DND-41 (cell line): ENCODE measurements around the gene TOR1B.
A peak's percentile ranks its signal among the peaks of the same experiment; 100 is the strongest.

Experiments
- ATAC-seq: fragments of 200-7000 bp; cut with Tn5 transposase; 3 replicates; pipeline ENCODE4 v1.9.1; 2021; ENCODE audit warnings: low read depth; ENCODE audit not compliant: insufficient read depth
- DNase-seq: peaks from one replicate; pipeline ENCODE4 v3.0.0-alpha.2; 2020
- H2AFZ ChIP-seq: 2 replicates; pipeline ENCODE4 v1.6.0; 2012; ENCODE audit warnings: low read depth, low read length
- H3K27ac ChIP-seq: 2 replicates; pipeline ENCODE4 v1.5.1; 2012; ENCODE audit warnings: low read length, inconsistent platforms
- H3K27me3 ChIP-seq: fragments of 200-600 bp; sonication (generic); 2 replicates; pipeline ENCODE4 v1.6.0; 2012; ENCODE audit warnings: low read length, mild to moderate bottlenecking, inconsistent platforms; ENCODE audit not compliant: insufficient read depth, poor library complexity
- H3K36me3 ChIP-seq: 2 replicates; pipeline ENCODE4 v1.5.1; 2012; ENCODE audit warnings: low read length, inconsistent platforms; ENCODE audit not compliant: insufficient read depth
- H3K4me1 ChIP-seq: 2 replicates; pipeline ENCODE4 v1.5.1; 2012; ENCODE audit warnings: mild to moderate bottlenecking, low read length; ENCODE audit not compliant: insufficient read depth
- H3K4me2 ChIP-seq: 2 replicates; pipeline ENCODE4 v1.6.0; 2012; ENCODE audit warnings: mild to moderate bottlenecking, moderate library complexity, low read length, inconsistent platforms; ENCODE audit not compliant: insufficient read depth
- H3K4me3 ChIP-seq, 2 experiments: fragments of 200-600 bp in 1 of 2; shearing (Covaris generic) in 1 of 2; 2 replicates each; pipeline ENCODE4 v1.5.1; 2012 to 2016; ENCODE audit warnings: inconsistent platforms in 2 of 2, low read length in 2 of 2, mild to moderate bottlenecking in 2 of 2, low read depth in 1 of 2, moderate library complexity in 1 of 2
- H3K79me2 ChIP-seq: 2 replicates; pipeline ENCODE4 v1.6.0; 2012; ENCODE audit warnings: low read length, inconsistent platforms; ENCODE audit not compliant: insufficient read depth
- H3K9ac ChIP-seq: 2 replicates; pipeline ENCODE4 v1.6.0; 2012; ENCODE audit warnings: low read depth, mild to moderate bottlenecking, inconsistent platforms, low read length, moderate library complexity
- H3K9me3 ChIP-seq: 2 replicates; pipeline ENCODE4 v1.5.1; 2012; ENCODE audit warnings: low read length, moderate library complexity, mild to moderate bottlenecking, inconsistent platforms; ENCODE audit not compliant: insufficient read depth, severe bottlenecking
- H4K20me1 ChIP-seq: 2 replicates; pipeline ENCODE4 v1.6.0; 2012; ENCODE audit warnings: low read length; ENCODE audit not compliant: insufficient read depth
- EZH2 ChIP-seq: IDR thresholded peaks from 3 replicates; pipeline ENCODE4 v1.6.1; 2012; ENCODE audit warnings: borderline replicate concordance, low read depth, mild to moderate bottlenecking, moderate library complexity, low read length, inconsistent platforms; ENCODE audit not compliant: severe bottlenecking
- TF ChIP-seq, protein P1 (sequence below): IDR thresholded peaks from 2 replicates; pipeline ENCODE4 v1.5.1; 2012; ENCODE audit warnings: borderline replicate concordance, low read length, moderate library complexity, mild to moderate bottlenecking; ENCODE audit not compliant: poor library complexity, severe bottlenecking; ENCODE audit errors: extremely low read depth

Gene TOR1B

DNA sequence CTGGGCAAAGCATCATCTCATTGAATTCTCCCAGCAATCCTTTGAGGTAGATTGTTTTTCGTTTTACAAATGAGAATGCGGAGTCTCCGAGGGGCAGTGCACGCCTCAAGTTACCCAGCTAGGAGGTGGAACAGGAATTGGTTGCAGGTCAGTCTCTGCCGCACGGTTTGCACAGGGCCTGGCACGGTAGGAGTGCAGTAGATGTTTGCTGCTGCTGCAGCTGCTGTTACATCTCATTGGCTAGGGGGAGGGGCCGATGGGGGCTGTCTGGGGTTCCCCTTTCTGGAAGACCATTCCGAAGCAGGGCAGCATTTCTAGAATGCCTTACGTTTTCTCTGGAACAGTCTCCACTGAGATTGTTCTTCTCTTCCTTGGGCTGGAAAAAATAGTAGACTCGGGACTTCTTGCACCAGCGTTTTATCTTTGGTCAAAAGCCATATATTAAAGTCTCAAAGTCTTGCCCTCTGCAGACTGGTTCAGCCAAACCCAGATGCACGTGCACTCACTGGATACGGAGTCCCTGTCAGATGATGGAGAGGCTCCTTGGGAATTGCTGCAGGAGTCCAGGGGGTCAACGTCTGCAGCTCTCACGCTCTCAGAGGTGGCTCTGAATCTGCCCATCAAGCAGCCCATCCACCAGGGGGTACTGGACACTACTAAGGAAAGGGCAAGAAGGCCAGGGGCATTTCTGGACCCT is 33.5 kb downstream of the TOR1B start:
- Histone ChIP-seq H3K9ac (peak overlapping the region; percentile 64), H3K27me3 (no peaks in the 10 kb centered on the region), H3K4me3 (peak overlapping the region; percentile 66 to 91; a peak in 3 of 4 replicates), H4K20me1 (peaks cover 9% of the 10 kb centered on the region), H3K9me3 (no peaks in the 10 kb centered on the region), H3K4me1 (peaks cover 31% of the 10 kb centered on the region), H2AFZ (no peak overlapping the region), H3K79me2 (peaks cover 77% of the 10 kb centered on the region), H3K4me2 (peak overlapping the region; percentile 86), H3K27ac (peak overlapping the region; percentile 66), H3K36me3 (peaks cover 38% of the 10 kb centered on the region)
- no peak for DNase-seq
- ATAC-seq, result no peak
- TF ChIP-seq, protein P1, sequence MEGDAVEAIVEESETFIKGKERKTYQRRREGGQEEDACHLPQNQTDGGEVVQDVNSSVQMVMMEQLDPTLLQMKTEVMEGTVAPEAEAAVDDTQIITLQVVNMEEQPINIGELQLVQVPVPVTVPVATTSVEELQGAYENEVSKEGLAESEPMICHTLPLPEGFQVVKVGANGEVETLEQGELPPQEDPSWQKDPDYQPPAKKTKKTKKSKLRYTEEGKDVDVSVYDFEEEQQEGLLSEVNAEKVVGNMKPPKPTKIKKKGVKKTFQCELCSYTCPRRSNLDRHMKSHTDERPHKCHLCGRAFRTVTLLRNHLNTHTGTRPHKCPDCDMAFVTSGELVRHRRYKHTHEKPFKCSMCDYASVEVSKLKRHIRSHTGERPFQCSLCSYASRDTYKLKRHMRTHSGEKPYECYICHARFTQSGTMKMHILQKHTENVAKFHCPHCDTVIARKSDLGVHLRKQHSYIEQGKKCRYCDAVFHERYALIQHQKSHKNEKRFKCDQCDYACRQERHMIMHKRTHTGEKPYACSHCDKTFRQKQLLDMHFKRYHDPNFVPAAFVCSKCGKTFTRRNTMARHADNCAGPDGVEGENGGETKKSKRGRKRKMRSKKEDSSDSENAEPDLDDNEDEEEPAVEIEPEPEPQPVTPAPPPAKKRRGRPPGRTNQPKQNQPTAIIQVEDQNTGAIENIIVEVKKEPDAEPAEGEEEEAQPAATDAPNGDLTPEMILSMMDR, result no peak
- TF ChIP-seq EZH2, result no peak

DNA sequence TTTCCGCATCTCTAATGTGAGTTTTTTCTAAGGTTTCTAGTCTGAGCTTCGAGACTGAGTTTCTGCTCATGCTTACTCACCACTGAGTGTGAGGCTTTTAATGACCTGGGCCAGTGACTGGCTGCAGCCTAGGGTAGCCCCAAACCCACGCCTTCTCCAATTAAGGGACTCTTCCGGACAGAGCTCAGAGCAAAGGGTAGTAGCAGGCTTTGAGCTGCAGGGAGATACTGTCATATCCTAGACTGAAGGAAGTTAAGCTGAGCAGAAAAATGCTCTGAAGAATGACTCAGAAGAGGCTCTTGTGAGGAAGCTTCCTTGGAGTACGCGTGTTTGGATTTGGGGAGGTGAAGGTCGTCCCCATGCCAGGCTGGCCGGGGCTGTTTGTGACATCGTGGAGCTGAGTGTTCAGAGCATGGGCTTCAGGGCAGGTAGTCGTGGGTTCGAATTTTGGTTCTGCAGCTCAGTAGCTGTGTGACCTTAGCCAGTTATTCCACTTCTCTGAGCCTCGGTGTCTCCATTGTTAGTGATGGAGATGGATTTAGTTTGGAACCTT is 35.8 kb downstream of the TOR1B start:
- Histone ChIP-seq H3K27ac (no peak overlapping the region), H3K36me3 (peaks cover 17% of the 10 kb centered on the region), H2AFZ (no peak overlapping the region), H3K4me3 (no peak overlapping the region), H3K79me2 (peaks cover 70% of the 10 kb centered on the region), H3K9ac (no peak overlapping the region), H3K27me3 (no peaks in the 10 kb centered on the region), H3K4me1 (peaks cover 25% of the 10 kb centered on the region), H3K9me3 (no peaks in the 10 kb centered on the region), H3K4me2 (no peak overlapping the region), H4K20me1 (peaks cover 3% of the 10 kb centered on the region)
- TF ChIP-seq EZH2, result no peak
- TF ChIP-seq, protein P1, result no peak
- ATAC-seq, result no peak
- DNase-seq, result no peak

DNA sequence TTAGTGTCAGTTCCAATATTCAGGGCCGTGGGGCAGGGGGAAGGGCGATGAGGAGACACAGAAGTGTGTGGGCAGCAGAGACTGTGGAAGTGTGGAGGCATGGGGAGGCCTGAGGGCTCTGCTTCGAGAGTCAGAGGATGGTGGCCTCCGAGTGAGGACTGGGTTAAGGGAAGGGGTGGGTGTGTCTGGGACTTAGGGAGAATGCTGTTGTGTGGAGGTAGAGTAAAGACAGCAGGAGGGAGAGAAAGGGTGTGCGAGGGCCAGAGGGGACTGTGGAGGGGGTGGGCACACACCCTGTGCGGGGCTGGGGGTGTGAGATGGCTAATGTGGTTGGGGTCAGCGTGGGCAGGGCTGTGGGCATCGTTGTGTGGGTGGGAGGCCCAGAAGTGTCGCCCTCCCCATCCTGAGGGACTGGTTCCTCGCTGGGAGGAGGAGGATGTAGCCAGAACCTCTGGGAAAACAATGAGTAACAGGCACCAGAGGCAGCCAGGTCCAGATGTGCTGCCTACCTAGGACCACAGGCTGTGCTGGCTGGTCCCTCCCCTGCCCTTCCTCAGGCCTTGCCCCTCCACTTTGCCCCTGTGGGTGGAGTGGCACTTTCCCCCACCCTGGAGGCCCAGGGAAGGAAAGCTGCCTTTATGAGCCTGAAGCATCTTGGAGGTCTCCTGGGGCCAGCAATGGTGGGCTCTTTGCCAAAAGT is 36.5 kb downstream of the TOR1B start:
- peaks cover 63% of the 10 kb centered on the region for H3K79me2 ChIP-seq
- TF ChIP-seq, protein P1, result no peak
- TF ChIP-seq EZH2, result no peak
- peaks cover 17% of the 10 kb centered on the region for H3K36me3 ChIP-seq
- DNase-seq (no peak), ATAC-seq (no peak)
- no peak overlapping the region for H3K4me3 ChIP-seq
- no peak overlapping the region for H2AFZ ChIP-seq
- no peak overlapping the region for H3K9ac ChIP-seq
- no peak overlapping the region for H3K27ac ChIP-seq
- H3K27me3 ChIP-seq, result no peaks in the 10 kb centered on the region
- H3K4me1 ChIP-seq, result peaks cover 19% of the 10 kb centered on the region
- H3K4me2 ChIP-seq, result no peak overlapping the region
- peaks cover 2% of the 10 kb centered on the region for H4K20me1 ChIP-seq
- no peaks in the 10 kb centered on the region for H3K9me3 ChIP-seq
